ENCODE data around the gene YIPF3. TPM values are rescaled to one million over a fixed set of nuclear protein-coding genes. Genes with fewer than 3 reads are reported as not detected.

The YIPF3 gene
- total and polyA plus RNA-seq, 10 of the 15 experiments (the other 5 are each of a cell fraction or from before 2014, with no cell fraction given): 20.5 to 88.8 (median 44.7) TPM

GRCh38 chr6:43510827-43511163 is 5.9 kb downstream of the YIPF3 start (continued):
- TF ChIP-seq, protein P1, sequence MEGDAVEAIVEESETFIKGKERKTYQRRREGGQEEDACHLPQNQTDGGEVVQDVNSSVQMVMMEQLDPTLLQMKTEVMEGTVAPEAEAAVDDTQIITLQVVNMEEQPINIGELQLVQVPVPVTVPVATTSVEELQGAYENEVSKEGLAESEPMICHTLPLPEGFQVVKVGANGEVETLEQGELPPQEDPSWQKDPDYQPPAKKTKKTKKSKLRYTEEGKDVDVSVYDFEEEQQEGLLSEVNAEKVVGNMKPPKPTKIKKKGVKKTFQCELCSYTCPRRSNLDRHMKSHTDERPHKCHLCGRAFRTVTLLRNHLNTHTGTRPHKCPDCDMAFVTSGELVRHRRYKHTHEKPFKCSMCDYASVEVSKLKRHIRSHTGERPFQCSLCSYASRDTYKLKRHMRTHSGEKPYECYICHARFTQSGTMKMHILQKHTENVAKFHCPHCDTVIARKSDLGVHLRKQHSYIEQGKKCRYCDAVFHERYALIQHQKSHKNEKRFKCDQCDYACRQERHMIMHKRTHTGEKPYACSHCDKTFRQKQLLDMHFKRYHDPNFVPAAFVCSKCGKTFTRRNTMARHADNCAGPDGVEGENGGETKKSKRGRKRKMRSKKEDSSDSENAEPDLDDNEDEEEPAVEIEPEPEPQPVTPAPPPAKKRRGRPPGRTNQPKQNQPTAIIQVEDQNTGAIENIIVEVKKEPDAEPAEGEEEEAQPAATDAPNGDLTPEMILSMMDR (IDR thresholded peaks at IDR 0.05 in 2 of 3, conservative IDR thresholded peaks at IDR 0.05 in 1 of 3; ENCODE audit: control insufficient read depth in 2 of 3, extremely low read depth in 1 of 3, insufficient read depth in 1 of 3, low read depth in 3 of 3, low read length in 3 of 3): no peak
- TF ChIP-seq RELA (IDR thresholded peaks at IDR 0.05; ENCODE audit: borderline replicate concordance, partially characterized antibody) (no peak), REST (IDR thresholded peaks at IDR 0.05; ENCODE audit: low read depth, low read length) (no peak)

All from GM12878 (cell line).